Astrocyte (in vitro differentiated cells and primary cell): ENCODE measurements around the gene IGF1R. TPM values are rescaled to one million over a fixed set of nuclear protein-coding genes. Genes with fewer than 3 reads are reported as not detected.

Experiments
- DNase-seq: peaks from one replicate; pipeline ENCODE4 v3.0.0-alpha.2; 2010; ENCODE audit warnings: low read depth
- FAIRE-seq: peaks from 2 replicates; lab custom pipeline; 2011; peaks lifted over from hg19 to GRCh38; lab: Jason Lieb, UNC
- H2AFZ ChIP-seq: 2 replicates; pipeline ENCODE4 v1.6.0; 2012; ENCODE audit warnings: low read depth, low read length, inconsistent platforms
- H3K27ac ChIP-seq: 2 replicates; pipeline ENCODE4 v1.5.1; 2011; ENCODE audit warnings: low read depth, low read length, inconsistent platforms
- H3K27me3 ChIP-seq: 2 replicates; pipeline ENCODE4 v1.6.0; 2011; ENCODE audit warnings: low read length, inconsistent platforms; ENCODE audit not compliant: insufficient read depth
- H3K36me3 ChIP-seq: 2 replicates; pipeline ENCODE4 v1.5.1; 2011; ENCODE audit warnings: low read length, inconsistent platforms; ENCODE audit not compliant: insufficient read depth
- H3K4me1 ChIP-seq: 2 replicates; pipeline ENCODE4 v1.5.1; 2011; ENCODE audit warnings: low read length, inconsistent platforms; ENCODE audit not compliant: insufficient read depth
- H3K4me2 ChIP-seq: 2 replicates; pipeline ENCODE4 v1.6.0; 2012; ENCODE audit warnings: low read length, inconsistent platforms
- H3K4me3 ChIP-seq: 2 replicates; pipeline ENCODE4 v1.5.1; 2011; ENCODE audit warnings: low read depth, mild to moderate bottlenecking, low read length, inconsistent platforms; ENCODE audit not compliant: insufficient read depth
- H3K79me2 ChIP-seq: 2 replicates; pipeline ENCODE4 v1.6.0; 2012; ENCODE audit warnings: mild to moderate bottlenecking, low read length, inconsistent platforms; ENCODE audit not compliant: insufficient read depth
- H3K9ac ChIP-seq: 2 replicates; pipeline ENCODE4 v1.6.0; 2012; ENCODE audit warnings: mild to moderate bottlenecking, low read length, inconsistent platforms
- H3K9me3 ChIP-seq: 2 replicates; pipeline ENCODE4 v1.5.1; 2012; ENCODE audit warnings: low read depth, mild to moderate bottlenecking, low read length, inconsistent platforms; ENCODE audit not compliant: insufficient read depth
- H4K20me1 ChIP-seq: 2 replicates; pipeline ENCODE4 v1.6.0; 2012; ENCODE audit warnings: low read length, inconsistent platforms; ENCODE audit not compliant: insufficient read depth
- H3K27ac Mint-ChIP-seq: one replicate; pipeline ENCODE4 v1.8.0; 2021; ENCODE audit warnings: mild to moderate bottlenecking, mixed read lengths; ENCODE audit not compliant: unreplicated experiment
- H3K27me3 Mint-ChIP-seq: one replicate; pipeline ENCODE4 v1.8.0; 2021; ENCODE audit warnings: low read depth, mixed read lengths; ENCODE audit not compliant: unreplicated experiment
- H3K36me3 Mint-ChIP-seq: one replicate; pipeline ENCODE4 v1.8.0; 2021; ENCODE audit warnings: low read depth, mixed read lengths; ENCODE audit not compliant: unreplicated experiment
- H3K4me1 Mint-ChIP-seq: one replicate; pipeline ENCODE4 v1.8.0; 2021; ENCODE audit warnings: low read depth, mixed read lengths; ENCODE audit not compliant: unreplicated experiment
- H3K4me3 Mint-ChIP-seq: one replicate; pipeline ENCODE4 v1.8.0; 2021; ENCODE audit warnings: mild to moderate bottlenecking, moderate library complexity, mixed read lengths; ENCODE audit not compliant: unreplicated experiment
- H3K9me3 Mint-ChIP-seq: one replicate; pipeline ENCODE4 v1.8.0; 2021; ENCODE audit warnings: mild to moderate bottlenecking, mixed read lengths; ENCODE audit not compliant: unreplicated experiment
- EZH2 ChIP-seq: IDR thresholded peaks from 2 replicates; pipeline ENCODE4 v1.6.1; 2012; ENCODE audit warnings: mild to moderate bottlenecking, low read length, inconsistent platforms; ENCODE audit not compliant: insufficient read depth
- total RNA-seq: library from RNA; stranded (reverse); gene quantifications from 2 replicates; pipeline ENCODE4 v1.2.1, GENCODE V29; 2021
- TF ChIP-seq, protein P1 (sequence below): IDR thresholded peaks from 2 replicates; pipeline ENCODE4 v1.5.1; 2011; ENCODE audit warnings: low read depth, mild to moderate bottlenecking, inconsistent platforms, low read length, moderate library complexity; ENCODE audit not compliant: insufficient read depth

Gene IGF1R
- total RNA-seq, 1 donor from 2014 or later = 270 TPM

DNA sequence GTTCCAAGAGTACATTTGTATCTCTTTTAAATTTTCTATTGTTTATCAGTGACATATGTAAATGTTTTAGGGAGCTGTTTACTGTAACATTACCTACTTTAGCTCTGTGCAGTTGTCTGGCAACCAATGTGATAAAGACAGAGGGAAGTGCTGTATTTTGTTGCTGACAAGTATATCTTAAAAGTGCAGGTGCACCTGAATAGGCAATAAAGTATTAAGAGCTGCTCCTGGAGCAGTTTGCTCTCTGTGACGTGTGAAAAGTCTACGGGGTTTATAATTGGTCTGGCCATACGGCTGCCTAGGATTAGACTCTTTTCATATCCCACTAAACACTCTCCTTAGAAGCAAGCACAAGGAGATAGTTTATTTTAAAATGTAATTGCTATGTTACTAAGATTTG lies 178.3 kb downstream of the IGF1R start:
- H3K4me2 ChIP-seq = no peak overlapping the region
- H4K20me1 ChIP-seq = peaks cover 57% of the 10 kb centered on the region
- no peak overlapping the region for H2AFZ ChIP-seq
- FAIRE-seq = no peak
- peaks cover 84% of the 10 kb centered on the region for H3K79me2 ChIP-seq
- H3K36me3 ChIP-seq = no peaks in the 10 kb centered on the region
- H3K9me3 Mint-ChIP-seq = peaks cover 29% of the 10 kb centered on the region
- peaks cover 12% of the 10 kb centered on the region for H3K9me3 ChIP-seq
- H3K4me3 ChIP-seq = no peak overlapping the region
- H3K27me3 Mint-ChIP-seq = no peaks in the 10 kb centered on the region
- peaks cover 18% of the 10 kb centered on the region for H3K4me1 Mint-ChIP-seq
- peaks cover 15% of the 10 kb centered on the region for H3K4me1 ChIP-seq
- H3K27me3 ChIP-seq = no peaks in the 10 kb centered on the region
- H3K9ac ChIP-seq = no peak overlapping the region
- peaks cover 45% of the 10 kb centered on the region for H3K36me3 Mint-ChIP-seq
- TF ChIP-seq, protein P1, sequence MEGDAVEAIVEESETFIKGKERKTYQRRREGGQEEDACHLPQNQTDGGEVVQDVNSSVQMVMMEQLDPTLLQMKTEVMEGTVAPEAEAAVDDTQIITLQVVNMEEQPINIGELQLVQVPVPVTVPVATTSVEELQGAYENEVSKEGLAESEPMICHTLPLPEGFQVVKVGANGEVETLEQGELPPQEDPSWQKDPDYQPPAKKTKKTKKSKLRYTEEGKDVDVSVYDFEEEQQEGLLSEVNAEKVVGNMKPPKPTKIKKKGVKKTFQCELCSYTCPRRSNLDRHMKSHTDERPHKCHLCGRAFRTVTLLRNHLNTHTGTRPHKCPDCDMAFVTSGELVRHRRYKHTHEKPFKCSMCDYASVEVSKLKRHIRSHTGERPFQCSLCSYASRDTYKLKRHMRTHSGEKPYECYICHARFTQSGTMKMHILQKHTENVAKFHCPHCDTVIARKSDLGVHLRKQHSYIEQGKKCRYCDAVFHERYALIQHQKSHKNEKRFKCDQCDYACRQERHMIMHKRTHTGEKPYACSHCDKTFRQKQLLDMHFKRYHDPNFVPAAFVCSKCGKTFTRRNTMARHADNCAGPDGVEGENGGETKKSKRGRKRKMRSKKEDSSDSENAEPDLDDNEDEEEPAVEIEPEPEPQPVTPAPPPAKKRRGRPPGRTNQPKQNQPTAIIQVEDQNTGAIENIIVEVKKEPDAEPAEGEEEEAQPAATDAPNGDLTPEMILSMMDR = no peak
- TF ChIP-seq EZH2 = no peak
- no peak overlapping the region for H3K4me3 Mint-ChIP-seq
- H3K27ac ChIP-seq = no peak overlapping the region
- no peak for DNase-seq
- H3K27ac Mint-ChIP-seq = no peak overlapping the region

DNA sequence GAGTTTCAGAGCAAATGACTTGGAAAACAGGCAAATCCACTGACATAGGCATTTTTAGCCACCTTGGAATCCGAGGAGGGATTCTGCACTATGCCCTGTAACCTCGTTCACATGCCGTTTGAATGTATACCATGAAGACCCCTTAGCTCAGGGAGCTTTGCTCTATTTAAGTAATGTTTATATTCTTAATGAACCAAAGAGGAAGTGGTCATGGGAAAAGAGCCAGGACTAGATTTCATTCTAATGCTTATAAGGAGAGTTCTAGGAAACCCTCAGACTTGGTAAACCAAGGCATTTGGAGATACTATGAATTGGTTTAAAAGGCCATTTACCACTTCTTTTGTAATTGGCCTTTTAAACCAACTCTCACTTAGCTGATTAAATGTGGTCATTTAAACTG lies 178.9 kb downstream of the IGF1R start:
- Mint-ChIP-seq H3K27ac (no peak overlapping the region), H3K36me3 (peaks cover 50% of the 10 kb centered on the region), H3K4me3 (no peak overlapping the region), H3K4me1 (peaks cover 18% of the 10 kb centered on the region), H3K9me3 (peaks cover 33% of the 10 kb centered on the region), H3K27me3 (no peaks in the 10 kb centered on the region)
- H3K9ac ChIP-seq = no peak overlapping the region
- H3K9me3 ChIP-seq = peaks cover 16% of the 10 kb centered on the region
- no peak overlapping the region for H3K27ac ChIP-seq
- peaks cover 12% of the 10 kb centered on the region for H3K4me1 ChIP-seq
- peaks cover 84% of the 10 kb centered on the region for H3K79me2 ChIP-seq
- peaks cover 58% of the 10 kb centered on the region for H4K20me1 ChIP-seq
- TF ChIP-seq, protein P1 = no peak
- no peak for TF ChIP-seq EZH2
- H3K4me2 ChIP-seq = no peak overlapping the region
- DNase-seq (no peak), FAIRE-seq (no peak)
- no peaks in the 10 kb centered on the region for H3K36me3 ChIP-seq
- no peaks in the 10 kb centered on the region for H3K27me3 ChIP-seq
- H2AFZ ChIP-seq = no peak overlapping the region
- no peak overlapping the region for H3K4me3 ChIP-seq

DNA sequence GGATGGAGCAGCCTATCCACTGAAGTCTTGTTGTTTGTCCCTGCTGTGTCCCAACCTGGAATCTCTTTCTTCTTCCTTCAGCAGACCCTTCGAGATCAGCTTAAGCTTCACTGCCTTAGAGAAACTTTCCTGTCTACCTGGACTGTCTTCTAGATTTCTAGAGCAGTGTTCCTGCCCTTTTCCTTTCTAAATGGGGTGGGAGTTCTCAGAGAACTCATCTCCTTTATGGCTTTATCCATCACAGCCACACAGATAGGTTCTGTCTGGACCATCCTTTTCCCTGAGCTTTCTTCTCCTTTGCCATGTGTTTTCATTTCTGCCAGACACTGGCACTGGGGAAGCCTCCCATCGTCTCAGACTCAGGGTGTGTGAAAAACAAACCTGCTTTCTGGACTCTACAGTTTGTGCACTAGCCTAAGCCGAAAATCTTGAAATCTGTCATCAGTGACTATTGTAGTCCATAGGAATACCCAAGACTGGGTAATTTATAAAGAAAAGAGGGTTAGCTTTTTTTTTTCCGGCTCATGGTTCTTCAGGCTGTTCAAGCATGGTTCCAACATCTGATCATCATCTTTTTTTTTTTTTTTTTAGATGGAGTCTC lies 181.8 kb downstream of the IGF1R start:
- TF ChIP-seq EZH2 = no peak
- TF ChIP-seq, protein P1 = no peak
- Histone ChIP-seq H3K9me3 (peaks cover 16% of the 10 kb centered on the region), H3K27me3 (no peaks in the 10 kb centered on the region), H3K36me3 (no peaks in the 10 kb centered on the region), H4K20me1 (peaks cover 66% of the 10 kb centered on the region), H3K4me2 (no peak overlapping the region), H3K79me2 (peaks cover 96% of the 10 kb centered on the region), H3K27ac (no peak overlapping the region), H3K4me1 (no peaks in the 10 kb centered on the region), H2AFZ (no peak overlapping the region), H3K9ac (no peak overlapping the region), H3K4me3 (no peak overlapping the region)
- FAIRE-seq (no peak), DNase-seq (no peak)
- Mint-ChIP-seq H3K4me1 (no peaks in the 10 kb centered on the region), H3K9me3 (peaks cover 48% of the 10 kb centered on the region), H3K4me3 (no peak overlapping the region), H3K27me3 (no peaks in the 10 kb centered on the region), H3K27ac (no peak overlapping the region), H3K36me3 (peaks cover 66% of the 10 kb centered on the region)
